HG03442 (cell line): ENCODE measurements around the gene SLC22A16.

Source experiments
- ATAC-seq: cut with Tn5 transposase; IDR thresholded peaks from one replicate; pipeline ENCODE4 v1.9.1; 2021; ENCODE audit warnings: mild to moderate bottlenecking, moderate library complexity; ENCODE audit not compliant: unreplicated experiment

The SLC22A16 gene

GRCh38 chr6:110449541-110449895 lies 26.9 kb downstream of the SLC22A16 start:
- no peak for ATAC-seq

- ATAC-seq = no peak
Measured at GRCh38 chr6:110448846-110449540, 27.4 kb downstream of the SLC22A16 start.

- no peak for ATAC-seq
Measured at GRCh38 chr6:110447761-110448160, 28.7 kb downstream of the SLC22A16 start.

GRCh38 chr6:110446405-110446804 lies 30.0 kb downstream of the SLC22A16 start:
- ATAC-seq = no peak

DNA sequence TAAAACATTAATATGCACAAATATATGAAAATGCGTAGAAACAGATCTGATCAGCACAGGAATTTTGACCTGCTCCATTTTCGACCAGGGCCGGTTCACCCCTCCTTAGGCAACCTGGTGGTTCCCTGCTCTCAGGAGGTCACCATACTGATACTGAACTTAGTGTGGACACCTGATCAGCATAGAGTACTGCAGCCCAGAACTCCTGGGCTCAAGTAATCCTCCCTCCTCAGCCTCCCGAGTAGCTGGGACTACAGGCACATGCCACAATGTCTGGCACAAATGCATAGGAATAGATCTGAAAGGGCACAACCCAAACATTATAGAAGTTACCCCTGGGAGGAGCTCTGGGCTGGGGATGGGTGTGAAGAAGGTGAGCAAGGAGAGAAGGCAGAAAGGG lies 36.4 kb downstream of the SLC22A16 start:
- no peak for ATAC-seq

GRCh38 chr6:110439356-110439755 lies 37.1 kb downstream of the SLC22A16 start:
- ATAC-seq = no peak

GRCh38 chr6:110434961-110435602 lies 41.3 kb downstream of the SLC22A16 start:
- no peak for ATAC-seq

DNA sequence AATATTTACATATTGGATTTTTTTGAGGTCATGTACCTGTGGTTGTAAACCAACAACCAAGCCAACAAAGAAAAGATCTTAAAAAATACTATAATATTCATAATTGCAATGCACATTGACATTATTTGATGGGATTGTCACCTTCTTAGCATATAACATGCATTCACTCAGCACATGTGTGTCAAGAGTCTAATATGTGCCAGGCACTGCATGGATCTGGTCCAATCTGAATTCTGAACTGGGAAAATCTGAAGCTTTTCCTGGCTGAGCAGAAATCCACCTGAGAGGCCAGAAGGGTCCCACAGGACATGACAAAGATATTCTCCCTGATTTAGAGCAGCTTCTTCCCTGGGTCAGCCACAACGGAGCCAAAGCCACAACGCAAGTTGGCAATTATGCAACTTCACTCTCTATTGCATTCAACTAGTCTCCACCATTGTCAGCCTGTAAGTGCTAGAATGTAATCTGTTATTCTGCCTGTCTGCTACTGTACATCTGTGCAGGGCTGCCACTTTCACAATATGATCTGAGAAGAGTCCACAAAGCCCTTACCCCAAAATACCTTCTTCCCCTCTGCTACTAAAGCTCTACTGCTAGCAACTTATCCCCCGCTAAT lies 44.0 kb downstream of the SLC22A16 start:
- no peak for ATAC-seq

DNA sequence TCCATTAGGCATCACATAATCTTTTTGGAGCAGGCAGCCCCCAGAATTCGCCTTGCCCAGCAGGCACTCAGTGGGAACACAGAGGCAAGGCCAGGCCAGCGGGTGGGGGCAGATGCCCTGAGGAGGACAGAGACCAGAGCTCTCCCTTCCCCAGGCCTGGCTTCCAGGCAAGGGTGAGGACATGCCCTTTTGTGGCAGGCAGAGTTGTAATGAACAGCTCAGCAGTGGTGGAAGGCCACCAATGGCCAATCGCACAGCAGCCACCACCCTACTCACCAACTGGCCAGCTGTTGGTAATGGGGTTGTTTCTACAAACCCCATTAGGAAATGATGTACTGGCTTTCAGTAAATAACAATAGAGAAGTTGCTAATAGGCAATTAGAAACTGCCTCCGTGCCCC lies 45.7 kb downstream of the SLC22A16 start:
- no peak for ATAC-seq

GRCh38 chr6:110430236-110430635 lies 46.2 kb downstream of the SLC22A16 start:
- no peak for ATAC-seq

GRCh38 chr6:110428153-110428552 lies 48.3 kb downstream of the SLC22A16 start:
- ATAC-seq = no peak

- no peak for ATAC-seq
Measured at GRCh38 chr6:110425816-110426215, 50.6 kb downstream of the SLC22A16 start.

- no peak for ATAC-seq
Measured at GRCh38 chr6:110422444-110422822, 54.0 kb downstream of the SLC22A16 start.

GRCh38 chr6:110421749-110422443 lies 54.5 kb downstream of the SLC22A16 start:
- ATAC-seq = no peak

- no peak for ATAC-seq
Measured at GRCh38 chr6:110419028-110419739, 57.2 kb downstream of the SLC22A16 start.

GRCh38 chr6:110418594-110418993 lies 57.8 kb downstream of the SLC22A16 start:
- ATAC-seq = no peak

DNA sequence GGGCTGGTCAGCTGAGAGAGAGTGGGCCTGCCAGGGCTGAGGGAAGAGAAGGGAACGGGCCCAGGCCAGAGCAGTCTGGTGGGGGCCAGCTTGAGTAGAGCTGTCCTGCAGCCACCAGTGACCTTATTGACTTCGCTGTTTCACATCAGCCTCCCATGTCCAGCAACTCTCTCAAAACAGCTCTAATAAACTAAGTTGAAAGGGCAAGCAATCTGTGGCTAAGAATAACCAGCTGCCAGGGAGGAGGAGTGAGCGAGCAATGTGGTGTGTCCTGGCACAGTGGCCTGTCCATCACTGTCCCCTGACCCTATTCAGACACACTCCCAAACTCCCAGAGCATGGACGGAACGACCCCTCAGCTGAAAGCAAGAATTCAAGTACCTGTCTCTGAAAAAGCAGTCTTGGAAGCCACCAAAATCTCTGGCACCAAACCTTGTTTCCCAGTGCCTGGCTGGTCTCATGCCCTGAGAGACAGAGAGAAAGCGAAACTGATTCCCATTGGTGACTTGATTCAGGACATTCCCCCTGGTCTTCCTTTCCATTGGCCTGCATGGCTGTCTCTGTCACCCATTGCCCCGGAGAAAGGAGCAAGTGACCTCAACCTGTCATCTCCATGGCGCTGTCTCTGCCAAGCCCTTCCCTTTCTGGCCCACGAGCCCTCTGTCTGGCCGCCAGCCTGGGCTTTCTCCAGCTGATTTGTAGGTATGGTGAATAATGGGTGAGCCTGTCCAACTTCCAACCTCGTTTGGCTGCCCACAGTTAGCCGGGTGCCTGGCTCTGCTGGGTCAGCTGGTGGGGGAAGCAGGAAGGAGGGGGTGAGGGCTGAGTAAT lies 61.1 kb downstream of the SLC22A16 start, which contains the start of gene DDO:
Gene DDO, minus strand, starts transcription at position 490 of the 831 bp plus-strand sequence. CDS start 2,113 bp downstream, outside the sequence.
- ATAC-seq = no peak

GRCh38 chr6:110414669-110415068 lies 61.7 kb downstream of the SLC22A16 start:
- no peak for ATAC-seq

GRCh38 chr6:110412360-110412759 lies 64.1 kb downstream of the SLC22A16 start:
- ATAC-seq = no peak

DNA sequence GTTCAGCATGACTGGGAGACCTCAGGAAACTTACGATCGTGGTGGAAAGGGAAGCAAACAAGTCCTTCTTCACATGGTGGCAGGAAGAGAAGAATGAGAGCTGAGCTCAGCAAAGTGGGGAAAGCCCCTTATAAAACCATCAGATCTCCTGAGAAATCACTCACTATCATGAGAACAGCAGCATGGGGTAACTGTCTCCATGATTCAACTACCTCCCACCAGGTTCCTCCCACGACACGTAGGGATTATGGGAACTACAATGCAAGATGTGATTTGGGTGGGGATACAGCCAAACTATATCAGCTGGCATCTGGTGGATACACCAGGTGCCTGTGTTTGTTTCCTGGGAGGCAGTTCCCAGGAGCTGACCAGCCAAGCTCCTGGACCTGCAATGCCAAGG lies 65.9 kb downstream of the SLC22A16 start:
- no peak for ATAC-seq
